Endothelial cell of umbilical vein (primary cell): ENCODE measurements around the gene CIZ1. TPM values are rescaled to one million over a fixed set of nuclear protein-coding genes. Genes with fewer than 3 reads are reported as not detected.

Experiments
- BruUV-seq: library from RNA; stranded (reverse); fragments of 400-500 nt; replicated peaks from 2 replicates; lab custom pipeline; 2021; lab: Mats Ljungman, UMichigan
- CTCF ChIA-PET: fragments of 300-600, 350-600 bp; sonication (Branson Sonifier 250); formaldehyde crosslinking; loops from one replicate; lab custom pipeline; 2021; ENCODE audit warnings: antibody characterized with exemption, inconsistent platforms; lab: Charles Lee
- POLR2A ChIA-PET: fragments of 300-600, 350-600 bp; sonication (Branson Sonifier 250); formaldehyde crosslinking; loops from one replicate; lab custom pipeline; 2021; ENCODE audit warnings: antibody characterized with exemption, inconsistent platforms; lab: Charles Lee
- DNase-seq: peaks from one replicate; pipeline ENCODE4 v3.0.0-alpha.2; 2011; ENCODE audit warnings: low read depth, low spot score
- FAIRE-seq: peaks from 2 replicates; lab custom pipeline; 2011; peaks lifted over from hg19 to GRCh38; lab: Jason Lieb, UNC
- H2AFZ ChIP-seq: 2 replicates; pipeline ENCODE4 v1.6.0; 2012; ENCODE audit warnings: low read depth, low read length, control low read depth, inconsistent platforms
- H3K27ac ChIP-seq: 2 replicates; pipeline ENCODE4 v1.5.1; 2011; ENCODE audit warnings: low read depth, mild to moderate bottlenecking, control low read depth, low read length, moderate library complexity; ENCODE audit not compliant: insufficient read depth
- H3K27me3 ChIP-seq, 2 experiments: 2 replicates each; pipeline versions ENCODE4 v1.6.0 to v1.6.1; 2011; ENCODE audit warnings: low read length in 2 of 2, mixed read lengths in 1 of 2; ENCODE audit not compliant: control insufficient read depth in 2 of 2, insufficient read depth in 2 of 2
- H3K36me3 ChIP-seq, 2 experiments: 2 replicates in 1 of 2; 3 replicates in 1 of 2; pipeline ENCODE4 v1.5.1; 2011; ENCODE audit warnings: low read length in 2 of 2, mild to moderate bottlenecking in 1 of 2, moderate library complexity in 1 of 2; ENCODE audit not compliant: control insufficient read depth in 2 of 2, insufficient read depth in 2 of 2; ENCODE audit errors: extremely low read depth in 1 of 2
- H3K4me1 ChIP-seq: 3 replicates; pipeline ENCODE4 v1.5.1; 2011; ENCODE audit warnings: mild to moderate bottlenecking, low read length; ENCODE audit not compliant: control insufficient read depth, insufficient read depth; ENCODE audit errors: extremely low read depth
- H3K4me2 ChIP-seq: 2 replicates; pipeline ENCODE4 v1.6.1; 2011; ENCODE audit warnings: low read length, control low read depth, mixed read lengths; ENCODE audit not compliant: insufficient read depth
- H3K4me3 ChIP-seq, 3 experiments: fragments of 200-600 bp in 1 of 3; sonication (generic), shearing (Covaris generic) in 1 of 3; replicated peaks in 1 of 3; 2 replicates each; pipeline ENCODE4 v1.5.1; 2011 to 2016; ENCODE audit warnings: control low read depth in 3 of 3, low read length in 3 of 3, mild to moderate bottlenecking in 2 of 3, inconsistent platforms in 1 of 3, low read depth in 1 of 3, moderate library complexity in 1 of 3; ENCODE audit not compliant: insufficient read depth in 1 of 3
- H3K79me2 ChIP-seq: 2 replicates; pipeline ENCODE4 v1.6.0; 2012; ENCODE audit warnings: low read length, inconsistent platforms; ENCODE audit not compliant: control insufficient read depth, insufficient read depth
- H3K9ac ChIP-seq: replicated peaks from 2 replicates; pipeline ENCODE3; 2011; ENCODE audit warnings: low read length, control low read depth; ENCODE audit not compliant: insufficient read depth; ENCODE audit errors: extremely low read depth
- H3K9me1 ChIP-seq: replicated peaks from 3 replicates; pipeline ENCODE4 v1.6.0; 2011; ENCODE audit warnings: mild to moderate bottlenecking, low read length; ENCODE audit not compliant: control insufficient read depth, insufficient read depth; ENCODE audit errors: extremely low read depth
- H3K9me3 ChIP-seq: replicated peaks from 2 replicates; pipeline ENCODE4 v1.5.1; 2012; ENCODE audit warnings: low read length, inconsistent platforms; ENCODE audit not compliant: control insufficient read depth, insufficient read depth
- H4K20me1 ChIP-seq: replicated peaks from 2 replicates; pipeline ENCODE3; 2011; ENCODE audit warnings: mild to moderate bottlenecking, low read length; ENCODE audit not compliant: control insufficient read depth, insufficient read depth; ENCODE audit errors: extremely low read depth
- GATA2 ChIP-seq: IDR thresholded peaks from 2 replicates; pipeline ENCODE4 v1.7.0; 2011; ENCODE audit warnings: low read depth, mild to moderate bottlenecking, moderate library complexity, mixed read lengths, low read length; ENCODE audit not compliant: insufficient read length, insufficient read depth
- MAX ChIP-seq: IDR thresholded peaks from 2 replicates; pipeline ENCODE4 v1.6.1; 2011; ENCODE audit not compliant: insufficient read depth, insufficient read length
- MYC ChIP-seq: IDR thresholded peaks from one replicate; pipeline ENCODE4 v1.6.1; 2011; ENCODE audit warnings: mild to moderate bottlenecking, low read depth, low read length
- POLR2A ChIP-seq: IDR thresholded peaks from 2 replicates; pipeline ENCODE4 v1.6.1; 2012; ENCODE audit warnings: low read depth, mild to moderate bottlenecking, control low read depth, low read length
- POLR2AphosphoS5 ChIP-seq: IDR thresholded peaks from 2 replicates; pipeline ENCODE4 v1.6.1; 2012; ENCODE audit warnings: low read depth, mild to moderate bottlenecking, control low read depth, low read length, moderate library complexity; ENCODE audit not compliant: insufficient read depth
- dilution Hi-C: fragments of 300-500 bp; cut with MboI; formaldehyde crosslinking; loops from one replicate; pipeline ENCODE4 v1.15.0; 2019; ENCODE audit warnings: low sequenced_read_pairs; ENCODE audit not compliant: extremely low pct_ligation_motif_present
- intact Hi-C: fragments of 100-400 bp; cut with micrococcal nuclease; formaldehyde crosslinking; loops from one replicate; pipeline ENCODE4 v1.10.0; 2022
- polyA plus RNA-seq, 4 experiments: library from polyadenylated mRNA; depleted of rRNA in 3 of 4; stranded (reverse) in 3 of 4; unstranded in 1 of 4; fragments of >200 nt; gene quantifications; 2 replicates each; pipeline versions ENCODE4 v1.2.1 to v1.2.3, GENCODE V29; 2011 to 2012; ENCODE audit warnings: missing spikeins in 1 of 4
- total RNA-seq: library from RNA; stranded (reverse); gene quantifications from 2 replicates; pipeline ENCODE4 v1.2.3, GENCODE V29; 2021
- TF ChIP-seq, protein P1 (sequence below), 2 donors: IDR thresholded peaks; 1 replicate in 1 of 2; 2 replicates in 1 of 2; pipeline ENCODE4 v1.5.1; 2011; ENCODE audit warnings: low read length in 2 of 2, mild to moderate bottlenecking in 2 of 2, moderate library complexity in 2 of 2, control low read depth in 1 of 2, inconsistent platforms in 1 of 2, low read depth in 1 of 2; ENCODE audit not compliant: insufficient read depth in 1 of 2; ENCODE audit errors: extremely low read depth in 1 of 2

Gene CIZ1
- total and polyA plus RNA-seq, 2 donors (not counting 3 experiments of a cell fraction or from before 2014, with no cell fraction given) = 88.3 to 150 TPM

GRCh38 chr9:128166169-128166568 is 25.2 kb downstream of the CIZ1 start:
- TF ChIP-seq MYC (no peak), MAX (no peak), GATA2 (no peak), POLR2A (no peak)
- TF ChIP-seq, protein P1, sequence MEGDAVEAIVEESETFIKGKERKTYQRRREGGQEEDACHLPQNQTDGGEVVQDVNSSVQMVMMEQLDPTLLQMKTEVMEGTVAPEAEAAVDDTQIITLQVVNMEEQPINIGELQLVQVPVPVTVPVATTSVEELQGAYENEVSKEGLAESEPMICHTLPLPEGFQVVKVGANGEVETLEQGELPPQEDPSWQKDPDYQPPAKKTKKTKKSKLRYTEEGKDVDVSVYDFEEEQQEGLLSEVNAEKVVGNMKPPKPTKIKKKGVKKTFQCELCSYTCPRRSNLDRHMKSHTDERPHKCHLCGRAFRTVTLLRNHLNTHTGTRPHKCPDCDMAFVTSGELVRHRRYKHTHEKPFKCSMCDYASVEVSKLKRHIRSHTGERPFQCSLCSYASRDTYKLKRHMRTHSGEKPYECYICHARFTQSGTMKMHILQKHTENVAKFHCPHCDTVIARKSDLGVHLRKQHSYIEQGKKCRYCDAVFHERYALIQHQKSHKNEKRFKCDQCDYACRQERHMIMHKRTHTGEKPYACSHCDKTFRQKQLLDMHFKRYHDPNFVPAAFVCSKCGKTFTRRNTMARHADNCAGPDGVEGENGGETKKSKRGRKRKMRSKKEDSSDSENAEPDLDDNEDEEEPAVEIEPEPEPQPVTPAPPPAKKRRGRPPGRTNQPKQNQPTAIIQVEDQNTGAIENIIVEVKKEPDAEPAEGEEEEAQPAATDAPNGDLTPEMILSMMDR (IDR thresholded peaks at IDR 0.05; ENCODE audit: extremely low read depth in 1 of 2, insufficient read depth in 1 of 2, low read depth in 1 of 2, low read length in 2 of 2) = no peak
- FAIRE-seq (no peak), DNase-seq (no peak)
- no peak overlapping the region for H3K9ac ChIP-seq
- H3K4me2 ChIP-seq = no peak overlapping the region
- no peaks in the 10 kb centered on the region for H4K20me1 ChIP-seq
- H3K9me1 ChIP-seq = no peaks in the 10 kb centered on the region
- no peaks in the 10 kb centered on the region for H3K27me3 ChIP-seq
- TSS peak; percentile 74 for BruUV-seq
- peaks cover 3% of the 10 kb centered on the region for H3K4me1 ChIP-seq
- H3K27ac ChIP-seq = no peak overlapping the region
- H3K4me3 ChIP-seq = no peak overlapping the region
- no peaks in the 10 kb centered on the region for H3K9me3 ChIP-seq
- POLR2A ChIA-PET = no interaction called here
- no peaks in the 10 kb centered on the region for H3K79me2 ChIP-seq
- H3K36me3 ChIP-seq = peaks cover 8 to 65% of the 10 kb centered on the region in 2 experiments
- dilution Hi-C loops = no loop called here
- CTCF ChIA-PET = no interaction called here
- intact Hi-C loops = no loop called here
- H2AFZ ChIP-seq = no peak overlapping the region

DNA sequence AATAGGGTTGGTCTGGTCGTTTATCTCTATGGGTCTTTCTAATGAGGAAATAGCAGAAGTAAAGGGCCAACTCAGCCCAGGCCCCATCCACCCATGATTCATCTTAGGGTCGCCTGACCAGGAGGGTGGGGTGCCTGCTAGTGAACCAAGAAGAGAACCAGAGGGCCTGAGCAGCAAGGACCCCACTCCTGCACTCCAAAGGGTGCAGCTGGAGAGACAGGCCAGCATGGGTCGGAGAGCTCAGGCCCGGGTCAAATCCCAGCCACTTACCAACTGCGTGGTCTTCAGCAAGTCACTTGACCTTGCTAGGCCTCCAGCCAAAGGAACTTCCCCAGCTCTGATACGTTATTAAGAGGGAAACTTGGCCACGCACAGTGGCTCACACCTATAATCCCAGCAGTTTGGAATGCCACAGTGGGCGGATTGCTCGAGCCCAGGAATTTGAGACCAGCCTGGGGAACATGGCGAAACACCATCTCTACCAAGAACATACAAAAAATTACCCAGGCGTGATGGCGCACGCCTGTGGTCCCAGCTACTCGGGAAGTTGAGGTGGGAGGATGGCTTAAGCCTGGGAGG is 27.0 kb downstream of the CIZ1 start:
- DNase-seq (no peak), FAIRE-seq (no peak)
- no peak for TF ChIP-seq GATA2
- no peak for TF ChIP-seq MYC
- TF ChIP-seq MAX = no peak
- TF ChIP-seq, protein P1 (IDR thresholded peaks at IDR 0.05; ENCODE audit: extremely low read depth in 1 of 2, insufficient read depth in 1 of 2, low read depth in 1 of 2, low read length in 2 of 2) = no peak
- no peak for TF ChIP-seq POLR2AphosphoS5
- H3K27ac ChIP-seq = no peak overlapping the region
- ChIA-PET POLR2A (no interaction called here), CTCF (interaction anchor here (1.5 to 2.0 kb wide), 2 partner anchors 39 to 47 kb away, joined by 4 read pairs; no protein-coding TSS in a partner anchor)
- intact Hi-C loops (no loop called here), dilution Hi-C loops (no loop called here)
- peaks cover 8 to 55% of the 10 kb centered on the region in 2 experiments for H3K36me3 ChIP-seq
- H3K79me2 ChIP-seq = no peaks in the 10 kb centered on the region
- BruUV-seq = no TSS peak
- peaks cover 9% of the 10 kb centered on the region for H3K4me1 ChIP-seq
- no peaks in the 10 kb centered on the region for H3K9me1 ChIP-seq
- H4K20me1 ChIP-seq = no peaks in the 10 kb centered on the region
- no peaks in the 10 kb centered on the region for H3K9me3 ChIP-seq
- H3K27me3 ChIP-seq = no peaks in the 10 kb centered on the region
- no peak overlapping the region for H3K4me2 ChIP-seq
- H2AFZ ChIP-seq = no peak overlapping the region
- no peak overlapping the region for H3K9ac ChIP-seq
- H3K4me3 ChIP-seq = no peak overlapping the region
